A673 (cell line): Measurements from ENCODE around the gene NAV2.

Experiments used
- CTCF ChIP-seq: fragments of 300-800, 200-600 bp; sonication (generic); conservative IDR thresholded peaks from 2 replicates; pipeline ENCODE4 v1.5.1; 2017; ENCODE audit warnings: low read depth, mild to moderate bottlenecking, antibody characterized with exemption, low read length, moderate library complexity, mixed read lengths
- EZH2 ChIP-seq: fragments of 200-600 bp; sonication (generic); IDR thresholded peaks from 2 replicates; pipeline ENCODE4 v1.6.1; 2017; ENCODE audit warnings: borderline replicate concordance, low read depth, mild to moderate bottlenecking, mixed read lengths, antibody characterized with exemption, low read length; ENCODE audit not compliant: poor library complexity, severe bottlenecking

GRCh38 chr11:19768815-19769214 is 56.2 kb downstream of the NAV2 start:
- TF ChIP-seq CTCF (no peak), EZH2 (no peak)
